ENCODE measurements around the gene ACTL6B. TPM values are rescaled to one million over a fixed set of nuclear protein-coding genes. Genes with fewer than 3 reads are reported as not detected.

Gene ACTL6B
- total RNA-seq, 1 donor from 2014 or later: not detected

GRCh38 chr7:100599911-100600729, 56.1 kb downstream of the ACTL6B start:
- ATAC-seq: no peak

- ATAC-seq: no peak
These were observed 57.8 kb downstream of the ACTL6B start for GRCh38 chr7:100598425-100598824.

- no peak for ATAC-seq
These were observed 61.1 kb downstream of the ACTL6B start for GRCh38 chr7:100595188-100595587.

Other genes starting within 250 kb of the ACTL6B start
- 1.4 TPM for gene ZCWPW1, start 227.7 kb downstream of the ACTL6B start, total RNA-seq
- gene MEPCE, start 226.6 kb downstream of the ACTL6B start, total RNA-seq: 22.3 TPM
- gene PPP1R35, start 220.0 kb downstream of the ACTL6B start, total RNA-seq: 27.4 TPM
- gene SPACDR, start 192.2 kb downstream of the ACTL6B start, total RNA-seq: 0.24 TPM
- 31.1 TPM for gene TSC22D4, start 177.2 kb downstream of the ACTL6B start, total RNA-seq
- 0.16 TPM for gene NYAP1, start 172.5 kb downstream of the ACTL6B start, total RNA-seq
- 19.5 TPM for gene AGFG2, start 117.2 kb downstream of the ACTL6B start, total RNA-seq
- 0.32 TPM for gene SAP25, start 82.5 kb downstream of the ACTL6B start, total RNA-seq
- gene LRCH4, start 70.3 kb downstream of the ACTL6B start, total RNA-seq: 19.3 TPM
- 0.32 TPM for gene FBXO24, start 70.1 kb downstream of the ACTL6B start, total RNA-seq
- 5.2 TPM for gene PCOLCE, start 54.1 kb downstream of the ACTL6B start, total RNA-seq
- 23.2 TPM for gene MOSPD3, start 43.9 kb downstream of the ACTL6B start, total RNA-seq
- 0.68 TPM for gene TFR2, start 14.9 kb downstream of the ACTL6B start, total RNA-seq
- 289 TPM for gene GNB2, start 17.3 kb upstream of the ACTL6B start, total RNA-seq
- 10.4 TPM for gene GIGYF1, start 37.8 kb upstream of the ACTL6B start, total RNA-seq
- gene POP7, start 49.7 kb upstream of the ACTL6B start, total RNA-seq: 33.4 TPM
- not detected for gene EPO, start 64.0 kb upstream of the ACTL6B start, total RNA-seq
- 0.04 TPM for gene ZAN, start 77.1 kb upstream of the ACTL6B start, total RNA-seq
- gene EPHB4, start 171.1 kb upstream of the ACTL6B start, total RNA-seq: 30.3 TPM
- gene SLC12A9, start 196.3 kb upstream of the ACTL6B start, total RNA-seq: 13.5 TPM
- gene TRIP6, start 210.9 kb upstream of the ACTL6B start, total RNA-seq: 61.1 TPM
- 63.5 TPM for gene SRRT, start 218.7 kb upstream of the ACTL6B start, total RNA-seq
- gene UFSP1, start 233.3 kb upstream of the ACTL6B start, total RNA-seq: 2.1 TPM
- 0.44 TPM for gene ACHE, start 239.4 kb upstream of the ACTL6B start, total RNA-seq

Measured in esophagus mucosa (tissue), 1 donor.